ENCODE data around the gene CNTN5.

GRCh38 chr11:100273066-100273815 is 1252.5 kb downstream of the CNTN5 start:
- no peak for TF ChIP-seq YY1 (IDR thresholded peaks at IDR 0.05; ENCODE audit: low read depth)
- no peak for TF ChIP-seq USF1 (IDR thresholded peaks at IDR 0.05)
- TF ChIP-seq CEBPB (IDR thresholded peaks at IDR 0.05) = no peak
- TF ChIP-seq, protein P1, sequence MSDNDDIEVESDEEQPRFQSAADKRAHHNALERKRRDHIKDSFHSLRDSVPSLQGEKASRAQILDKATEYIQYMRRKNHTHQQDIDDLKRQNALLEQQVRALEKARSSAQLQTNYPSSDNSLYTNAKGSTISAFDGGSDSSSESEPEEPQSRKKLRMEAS (IDR thresholded peaks at IDR 0.05) = no peak
- TF ChIP-seq NFIC (IDR thresholded peaks at IDR 0.05) = no peak
- no peak for TF ChIP-seq TAF1 (IDR thresholded peaks at IDR 0.05; ENCODE audit: low read depth)
- TF ChIP-seq, protein P2, sequence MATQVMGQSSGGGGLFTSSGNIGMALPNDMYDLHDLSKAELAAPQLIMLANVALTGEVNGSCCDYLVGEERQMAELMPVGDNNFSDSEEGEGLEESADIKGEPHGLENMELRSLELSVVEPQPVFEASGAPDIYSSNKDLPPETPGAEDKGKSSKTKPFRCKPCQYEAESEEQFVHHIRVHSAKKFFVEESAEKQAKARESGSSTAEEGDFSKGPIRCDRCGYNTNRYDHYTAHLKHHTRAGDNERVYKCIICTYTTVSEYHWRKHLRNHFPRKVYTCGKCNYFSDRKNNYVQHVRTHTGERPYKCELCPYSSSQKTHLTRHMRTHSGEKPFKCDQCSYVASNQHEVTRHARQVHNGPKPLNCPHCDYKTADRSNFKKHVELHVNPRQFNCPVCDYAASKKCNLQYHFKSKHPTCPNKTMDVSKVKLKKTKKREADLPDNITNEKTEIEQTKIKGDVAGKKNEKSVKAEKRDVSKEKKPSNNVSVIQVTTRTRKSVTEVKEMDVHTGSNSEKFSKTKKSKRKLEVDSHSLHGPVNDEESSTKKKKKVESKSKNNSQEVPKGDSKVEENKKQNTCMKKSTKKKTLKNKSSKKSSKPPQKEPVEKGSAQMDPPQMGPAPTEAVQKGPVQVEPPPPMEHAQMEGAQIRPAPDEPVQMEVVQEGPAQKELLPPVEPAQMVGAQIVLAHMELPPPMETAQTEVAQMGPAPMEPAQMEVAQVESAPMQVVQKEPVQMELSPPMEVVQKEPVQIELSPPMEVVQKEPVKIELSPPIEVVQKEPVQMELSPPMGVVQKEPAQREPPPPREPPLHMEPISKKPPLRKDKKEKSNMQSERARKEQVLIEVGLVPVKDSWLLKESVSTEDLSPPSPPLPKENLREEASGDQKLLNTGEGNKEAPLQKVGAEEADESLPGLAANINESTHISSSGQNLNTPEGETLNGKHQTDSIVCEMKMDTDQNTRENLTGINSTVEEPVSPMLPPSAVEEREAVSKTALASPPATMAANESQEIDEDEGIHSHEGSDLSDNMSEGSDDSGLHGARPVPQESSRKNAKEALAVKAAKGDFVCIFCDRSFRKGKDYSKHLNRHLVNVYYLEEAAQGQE (IDR thresholded peaks at IDR 0.05; ENCODE audit: low read depth) = no peak
- TF ChIP-seq EP300 (IDR thresholded peaks at IDR 0.05; ENCODE audit: borderline replicate concordance) = no peak
- TF ChIP-seq TCF12 (IDR thresholded peaks at IDR 0.05; ENCODE audit: low read depth) = no peak

Data from Ishikawa (cell line).